Pancreas (tissue), 10 donors: ENCODE data around the gene PTPRD. TPM values are rescaled to one million over a fixed set of nuclear protein-coding genes. Genes with fewer than 3 reads are reported as not detected.

ENCODE experiments used
- ATAC-seq, 4 donors: fragments of 200-7000 bp; cut with Tn5 transposase; one replicate each; pipeline versions ENCODE4 v1.8.0 to v1.9.1; 2020; ENCODE audit warnings: mild to moderate bottlenecking in 4 of 4, moderate library complexity in 4 of 4
- DNase-seq, 6 donors: peaks; one replicate each; pipeline ENCODE4 v3.0.0-alpha.2; 2020
- FAIRE-seq: peaks from 2 replicates; lab custom pipeline; 2012; peaks lifted over from hg19 to GRCh38; lab: Jason Lieb, UNC
- H3K27ac ChIP-seq, 4 donors: fragments of 200-600 bp; sonication (generic); 1 replicate in 3 of 4; 2 replicates in 1 of 4; pipeline versions ENCODE4 v1.5.0 to v1.8.0; 2020
- H3K27me3 ChIP-seq, 4 donors: fragments of 200-600 bp; one replicate each; pipeline ENCODE4 v1.8.0; 2021
- H3K36me3 ChIP-seq, 3 donors: fragments of 200-600 bp; sonication (generic) in 1 of 3; one replicate each; pipeline versions ENCODE4 v1.5.0 to v1.8.0; 2020 to 2021
- H3K4me1 ChIP-seq, 3 donors: fragments of 200-600 bp; one replicate each; pipeline ENCODE4 v1.8.0; 2021
- H3K4me3 ChIP-seq, 4 donors: fragments of 200-600 bp; sonication (generic) in 2 of 4; one replicate each; pipeline versions ENCODE4 v1.5.0 to v1.8.0; 2020 to 2021
- H3K9me3 ChIP-seq, 4 donors: fragments of 200-600 bp; one replicate each; pipeline ENCODE4 v1.8.0; 2021
- CTCF ChIP-seq, 4 donors: fragments of 200-600 bp; sonication (generic) in 3 of 4; IDR thresholded peaks; one replicate each; pipeline versions ENCODE4 v1.5.0 to v1.8.0; 2021; ENCODE audit warnings: antibody characterized with exemption in 4 of 4
- WGBS, 2 donors: extraction: QIAGEN DNeasy Blood & Tissue Kit; methylation state at CpG; one replicate each; pipeline ENCODE4 v1.1.7; 2013; 5-methylcytosine and 5-hydroxymethylcytosine counted together
- intact Hi-C, 3 donors: fragments of 100-400 bp; cut with DNase I; formaldehyde crosslinking; loops; one replicate each; pipeline versions ENCODE4 v1.11.1 to v1.14.2; 2022
- polyA plus RNA-seq, 2 donors: library from polyadenylated mRNA; stranded (reverse); fragments of 200-250 nt; gene quantifications; one replicate each; pipeline ENCODE4 v1.2.3, GENCODE V29; 2013
- total RNA-seq, 6 donors: library from RNA; stranded (reverse); fragmentation: NEBNext Ultra II Directional in 4 of 6; extraction: Animal tissue kit (Norgen Biotek cat#: 25700) in 4 of 6; gene quantifications; one replicate each; pipeline versions ENCODE4 v1.2.1 to v1.2.4, GENCODE V29; 2021 to 2023
- donor health status: healthy with polysubstance abuse.
- donor health status: DM: no; HTN: no; CAD: no; lungs with moderate emphysema.
- donor health status: DM: no; HTN: no; CAD: no.
- donor health status: control.
- donor health status: control.
- donor health status: Bipolar disorder and iron deficiency.
- donor health status: DM: yes; HTN: yes; CAD: no.
- donor health status: DM: no; HTN: no; CAD: no.
- donor health status: DM: no; HTN: no; CAD: no.
- donor health status: DM: yes; HTN: yes; CAD: no.

PTPRD gene
- total and polyA plus RNA-seq, 8 donors, result 2.1 to 21.7 (median 5.1) TPM

- TF ChIP-seq CTCF (IDR thresholded peaks at IDR 0.05), result no peak
- Histone ChIP-seq H3K36me3 (no peaks in the 10 kb centered on the region), H3K4me1 (no peaks in the 10 kb centered on the region), H3K27ac (no peak overlapping the region), H3K27me3 (no peaks in the 10 kb centered on the region), H3K9me3 (no peaks in the 10 kb centered on the region), H3K4me3 (no peak overlapping the region)
- intact Hi-C loops, result no loop called here
- FAIRE-seq, result no peak
- no peak for ATAC-seq
- DNase-seq, result no peak
- WGBS, 2 donors, result 76 to 86% methylated on average over 4 of the region's 4 CpGs
These were observed 860.8 kb downstream of the PTPRD start for GRCh38 chr9:9751996-9752395.

GRCh38 chr9:9750719-9751118 lies 862.1 kb downstream of the PTPRD start:
- Histone ChIP-seq H3K9me3 (no peaks in the 10 kb centered on the region), H3K27ac (no peak overlapping the region), H3K4me3 (no peak overlapping the region), H3K27me3 (no peaks in the 10 kb centered on the region), H3K4me1 (no peaks in the 10 kb centered on the region), H3K36me3 (no peaks in the 10 kb centered on the region)
- no peak for ATAC-seq
- DNase-seq, result no peak
- no peak for TF ChIP-seq CTCF (IDR thresholded peaks at IDR 0.05)
- 54% methylated on average over 3 of the region's 3 CpGs for WGBS, 2 donors
- intact Hi-C loops, result no loop called here
- no peak for FAIRE-seq

GRCh38 chr9:9749591-9749990 lies 863.2 kb downstream of the PTPRD start:
- H3K4me3 ChIP-seq, result no peak overlapping the region
- WGBS, 2 donors, result 76 to 93% methylated on average over 1 of the region's 1 CpG
- DNase-seq (no peak), ATAC-seq (no peak), FAIRE-seq (no peak)
- H3K36me3 ChIP-seq, result no peaks in the 10 kb centered on the region
- intact Hi-C loops, result no loop called here
- no peak overlapping the region for H3K27ac ChIP-seq
- no peaks in the 10 kb centered on the region for H3K27me3 ChIP-seq
- TF ChIP-seq CTCF (IDR thresholded peaks at IDR 0.05), result no peak
- H3K9me3 ChIP-seq, result no peaks in the 10 kb centered on the region
- no peaks in the 10 kb centered on the region for H3K4me1 ChIP-seq

- H3K4me1 ChIP-seq, result no peaks in the 10 kb centered on the region
- 56 to 79% methylated on average over 4 of the region's 4 CpGs for WGBS, 2 donors
- no peaks in the 10 kb centered on the region for H3K36me3 ChIP-seq
- DNase-seq (no peak), ATAC-seq (no peak), FAIRE-seq (no peak)
- H3K4me3 ChIP-seq, result no peak overlapping the region
- intact Hi-C loops, result no loop called here
- no peaks in the 10 kb centered on the region for H3K27me3 ChIP-seq
- no peak for TF ChIP-seq CTCF (IDR thresholded peaks at IDR 0.05)
- H3K9me3 ChIP-seq, result no peaks in the 10 kb centered on the region
- H3K27ac ChIP-seq, result no peak overlapping the region
These were observed 865.0 kb downstream of the PTPRD start for GRCh38 chr9:9747787-9748186.

- FAIRE-seq, result no peak
These were observed 866.0 kb downstream of the PTPRD start for GRCh38 chr9:9746826-9747225.

More at GRCh38 chr9:9746826-9747225, 866.0 kb downstream of the PTPRD start:
- intact Hi-C loops, result no loop called here
- 2 to 5% methylated on average over 1 of the region's 1 CpG for WGBS, 2 donors
- no peaks in the 10 kb centered on the region for H3K9me3 ChIP-seq
- no peak for DNase-seq
- H3K27ac ChIP-seq, result no peak overlapping the region
- no peak for ATAC-seq
- no peak for TF ChIP-seq CTCF (IDR thresholded peaks at IDR 0.05)
- H3K27me3 ChIP-seq, result no peaks in the 10 kb centered on the region
- H3K4me3 ChIP-seq, result no peak overlapping the region
- no peaks in the 10 kb centered on the region for H3K4me1 ChIP-seq
- H3K36me3 ChIP-seq, result no peaks in the 10 kb centered on the region
